Inferior parietal cortex (tissue), 1 donor: ENCODE measurements around the gene APBB1IP.
"Not testable (repeated sequence)": the region's sequence is repeated elsewhere in the genome, so short reads cannot be mapped to it uniquely, and the experiment has no call there.

Experiments
- DNase-seq: peaks from one replicate; pipeline ENCODE4 v3.0.0-alpha.2; 2016; ENCODE audit errors: extremely low spot score

APBB1IP gene, protein sequence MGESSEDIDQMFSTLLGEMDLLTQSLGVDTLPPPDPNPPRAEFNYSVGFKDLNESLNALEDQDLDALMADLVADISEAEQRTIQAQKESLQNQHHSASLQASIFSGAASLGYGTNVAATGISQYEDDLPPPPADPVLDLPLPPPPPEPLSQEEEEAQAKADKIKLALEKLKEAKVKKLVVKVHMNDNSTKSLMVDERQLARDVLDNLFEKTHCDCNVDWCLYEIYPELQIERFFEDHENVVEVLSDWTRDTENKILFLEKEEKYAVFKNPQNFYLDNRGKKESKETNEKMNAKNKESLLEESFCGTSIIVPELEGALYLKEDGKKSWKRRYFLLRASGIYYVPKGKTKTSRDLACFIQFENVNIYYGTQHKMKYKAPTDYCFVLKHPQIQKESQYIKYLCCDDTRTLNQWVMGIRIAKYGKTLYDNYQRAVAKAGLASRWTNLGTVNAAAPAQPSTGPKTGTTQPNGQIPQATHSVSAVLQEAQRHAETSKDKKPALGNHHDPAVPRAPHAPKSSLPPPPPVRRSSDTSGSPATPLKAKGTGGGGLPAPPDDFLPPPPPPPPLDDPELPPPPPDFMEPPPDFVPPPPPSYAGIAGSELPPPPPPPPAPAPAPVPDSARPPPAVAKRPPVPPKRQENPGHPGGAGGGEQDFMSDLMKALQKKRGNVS

DNA sequence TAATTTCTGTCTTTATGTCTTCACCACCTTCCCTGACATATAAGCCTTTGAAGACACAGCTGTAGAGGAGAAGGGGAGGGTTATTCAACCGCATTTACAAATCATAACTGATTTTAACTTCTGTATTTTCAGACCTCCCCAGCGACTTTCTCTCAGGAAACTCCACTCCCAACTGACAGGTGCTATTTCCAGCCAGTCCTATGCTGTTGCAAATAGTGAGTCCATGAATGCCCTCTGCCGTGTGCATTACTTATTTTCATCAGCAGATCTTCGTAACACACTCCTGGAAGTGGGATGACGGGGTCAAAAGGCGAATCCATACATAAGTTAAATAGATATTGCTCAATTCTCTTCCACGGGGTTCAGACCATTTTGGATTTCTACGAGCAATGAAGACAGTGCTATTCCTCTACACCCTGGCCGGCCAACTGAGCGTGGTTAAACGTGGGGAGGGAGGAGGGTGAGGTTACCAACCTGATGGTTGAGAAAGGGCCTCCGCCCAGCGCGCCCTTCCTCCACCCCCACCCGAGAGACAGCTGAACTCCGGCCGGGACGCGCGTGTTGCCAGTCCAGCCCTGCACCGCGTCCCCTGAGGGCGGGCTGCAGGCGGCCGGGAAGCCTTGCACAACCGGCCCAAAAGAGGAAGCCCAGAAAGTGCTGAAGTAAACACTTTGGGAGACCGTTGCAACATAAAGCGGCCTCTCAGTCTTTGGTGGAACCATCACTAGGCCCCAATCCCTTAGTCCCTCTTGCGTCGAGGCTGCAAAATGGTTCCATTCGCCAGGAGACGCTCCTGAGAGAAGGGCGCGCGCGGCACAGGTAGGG lies at the start of gene APBB1IP:
TSS of gene APBB1IP (plus strand) at position 705 of the 825 bp plus-strand sequence. CDS start 53,986 bp downstream, outside the sequence.
- no peak for DNase-seq

DNA sequence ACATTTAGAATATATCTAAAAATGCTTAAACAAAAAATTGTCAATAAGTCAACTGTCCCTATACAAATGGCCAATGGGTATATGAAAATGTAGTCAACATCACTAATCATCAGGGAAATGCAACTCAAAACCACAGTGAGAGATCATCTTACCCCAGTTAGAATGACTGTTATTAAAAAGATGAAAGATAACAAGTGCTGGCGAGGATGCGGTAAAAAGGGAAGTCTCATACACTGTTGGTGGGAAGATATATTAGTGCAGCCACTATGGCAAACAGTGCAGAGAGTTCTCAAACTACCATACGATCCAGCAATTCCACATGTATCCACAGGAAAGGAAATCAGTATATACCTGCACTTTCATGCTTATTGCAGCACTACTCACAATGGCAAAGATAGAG lies 48.6 kb upstream of the APBB1IP start:
- DNase-seq = no peak

DNA sequence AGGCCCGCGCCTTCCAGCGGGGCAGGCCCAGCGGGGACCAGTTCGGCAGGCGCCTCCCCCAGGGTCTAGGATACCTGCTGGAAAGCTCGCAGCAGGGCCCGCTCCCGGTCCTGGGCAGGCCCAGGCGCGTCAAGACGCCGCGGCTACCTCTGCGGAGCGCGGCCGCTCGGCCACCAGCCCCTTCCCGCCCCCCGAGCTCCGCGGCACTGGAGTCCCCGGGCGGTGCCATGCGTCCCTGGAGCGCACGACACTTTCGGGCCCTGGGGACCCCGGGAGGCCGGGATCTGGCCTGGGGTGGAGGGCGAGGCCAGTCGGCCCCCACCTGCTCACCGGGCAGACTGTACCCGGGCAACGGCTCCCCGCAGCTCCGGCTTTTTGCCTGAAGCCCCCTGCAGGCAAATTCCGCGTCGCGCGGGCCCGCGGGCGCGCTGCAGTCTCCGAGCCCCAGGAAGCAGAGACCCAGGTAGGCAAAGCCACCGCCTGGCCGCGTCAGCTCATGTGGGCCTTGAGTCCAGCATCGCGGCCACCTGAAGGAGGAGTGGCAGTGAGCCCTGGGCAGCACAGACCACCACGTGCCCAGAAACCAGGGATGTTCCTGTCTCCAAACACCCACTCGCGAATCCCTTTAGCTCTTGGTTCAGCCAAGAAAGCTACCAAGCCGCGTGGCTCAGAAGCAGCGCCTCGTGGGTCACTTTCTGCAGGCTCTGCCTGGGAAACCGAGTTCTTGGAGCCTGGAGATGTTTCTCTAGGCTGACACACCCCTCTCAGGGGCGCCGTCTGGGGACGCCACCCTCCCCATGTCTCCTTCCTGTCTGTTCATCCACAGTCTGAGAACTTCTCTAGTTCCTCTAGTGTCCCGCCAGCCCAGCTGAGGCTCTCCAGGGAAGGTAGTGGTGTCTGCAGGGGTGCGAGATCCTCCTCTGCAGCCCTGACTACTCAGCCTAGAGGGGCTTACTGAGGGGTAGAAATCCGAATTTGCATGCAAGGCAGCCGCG lies 46.1 kb upstream of the APBB1IP start:
- no peak for DNase-seq

DNA sequence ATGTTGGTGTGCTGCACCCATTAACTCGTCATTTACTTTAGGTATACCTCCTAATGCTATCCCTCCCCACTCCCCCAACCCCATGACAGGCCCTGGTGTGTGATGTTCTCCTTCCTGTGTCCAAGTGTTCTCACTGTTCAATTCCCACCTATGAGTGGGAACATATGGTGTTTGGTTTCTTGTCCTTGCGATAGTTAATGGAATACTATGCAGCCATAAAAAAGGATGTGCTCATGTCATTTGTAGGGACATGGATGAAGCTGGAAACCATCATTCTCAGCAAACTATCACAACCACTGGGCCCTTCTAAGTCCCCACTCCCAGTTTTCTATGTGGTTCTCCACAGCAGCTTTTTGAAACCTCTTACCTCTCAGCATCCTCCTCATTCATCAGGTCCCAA lies 39.8 kb upstream of the APBB1IP start:
- DNase-seq = not testable (repeated sequence)

DNA sequence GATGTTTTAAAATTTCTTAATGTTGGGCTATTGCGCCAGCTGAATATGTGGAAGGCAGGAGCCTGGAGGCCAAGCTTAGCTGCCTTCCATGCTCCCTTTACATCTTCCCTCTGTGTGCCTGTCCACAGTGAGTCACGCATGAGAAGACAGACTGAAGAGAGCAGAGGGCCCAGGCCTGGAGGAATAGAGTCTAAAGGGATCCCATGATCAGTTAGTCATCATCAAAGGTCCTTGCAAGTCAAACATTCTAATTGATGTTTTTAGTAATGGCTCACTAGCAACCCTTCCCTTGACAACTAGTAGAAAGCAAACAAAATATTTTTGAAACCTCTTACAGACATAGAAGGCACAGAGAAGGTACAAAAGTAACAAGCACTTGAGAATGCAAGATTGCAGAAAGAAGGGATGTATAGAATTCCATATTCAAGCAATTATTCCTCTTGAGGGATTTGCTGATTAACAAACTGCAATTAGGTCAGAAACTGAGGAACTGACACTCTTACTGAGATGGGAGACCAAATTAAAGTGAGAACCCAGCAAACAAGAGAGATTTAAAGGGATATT lies 30.7 kb upstream of the APBB1IP start:
- no peak for DNase-seq

DNA sequence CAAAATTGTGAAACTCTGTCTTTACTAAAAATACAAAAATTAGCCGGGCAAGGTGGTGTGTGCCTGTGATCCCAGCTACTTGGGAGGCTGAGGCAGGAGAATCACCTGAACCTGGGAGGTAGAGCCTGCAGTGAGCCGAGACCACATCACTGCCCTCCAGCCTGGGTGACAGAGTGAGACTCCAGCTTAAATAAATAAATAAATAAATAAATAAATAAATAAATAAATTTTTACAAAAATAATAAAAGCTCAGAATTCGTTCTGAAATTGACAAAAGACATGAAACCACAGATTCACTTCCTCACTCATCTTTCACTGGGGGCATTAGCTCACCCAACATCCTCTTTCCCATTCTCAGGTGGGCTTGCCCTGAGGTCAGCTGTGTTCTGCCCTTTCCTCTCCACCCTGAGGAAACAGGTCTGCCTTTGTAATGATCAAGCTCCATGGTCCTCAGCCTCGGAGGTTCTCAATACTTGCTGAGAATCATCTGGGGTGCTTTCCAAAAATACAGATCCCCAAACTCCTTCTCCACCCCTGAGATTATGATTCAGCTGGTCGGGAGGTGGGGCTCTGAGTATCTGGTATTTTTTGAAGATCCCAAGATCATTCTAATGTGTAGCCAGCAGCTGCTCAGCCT lies 29.2 kb upstream of the APBB1IP start:
- no peak for DNase-seq

DNA sequence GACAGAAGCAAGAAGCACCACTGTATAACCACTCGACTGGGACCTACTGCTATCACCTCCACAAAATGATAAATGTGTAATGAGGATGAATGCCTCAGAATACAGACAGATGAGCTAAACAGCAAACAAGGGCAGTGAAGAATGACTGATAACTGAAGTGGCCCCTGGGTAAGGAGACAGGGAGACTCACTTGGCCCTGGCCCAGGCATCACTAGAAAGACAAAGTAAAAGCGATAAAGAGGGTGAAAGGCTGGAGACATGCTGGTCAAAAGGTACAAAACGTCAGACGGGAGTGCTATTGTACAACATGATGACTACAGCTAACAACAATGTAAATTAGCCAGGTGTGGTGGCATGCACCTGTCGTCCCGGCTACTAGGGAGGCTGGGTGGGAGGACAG lies 27.8 kb upstream of the APBB1IP start:
- DNase-seq = no peak

DNA sequence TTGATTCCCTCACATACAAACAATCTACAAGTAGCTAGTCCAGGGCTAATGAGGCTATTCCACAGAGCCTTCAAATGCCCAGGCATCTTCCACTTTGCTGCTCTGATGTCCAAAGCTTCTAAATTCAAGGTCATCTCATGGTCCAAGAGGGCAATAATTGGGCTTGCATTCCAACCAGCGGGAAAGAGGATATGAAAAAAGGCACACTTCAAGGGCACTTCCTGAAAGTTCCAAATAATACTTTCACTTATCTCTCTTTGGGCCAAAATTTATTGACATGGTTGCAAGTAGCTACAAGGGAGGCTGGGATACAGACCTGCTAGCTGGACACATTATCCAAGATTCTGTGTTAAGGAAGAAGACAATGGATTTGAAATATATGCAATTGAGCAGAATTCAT lies 25.2 kb upstream of the APBB1IP start:
- DNase-seq = no peak

DNA sequence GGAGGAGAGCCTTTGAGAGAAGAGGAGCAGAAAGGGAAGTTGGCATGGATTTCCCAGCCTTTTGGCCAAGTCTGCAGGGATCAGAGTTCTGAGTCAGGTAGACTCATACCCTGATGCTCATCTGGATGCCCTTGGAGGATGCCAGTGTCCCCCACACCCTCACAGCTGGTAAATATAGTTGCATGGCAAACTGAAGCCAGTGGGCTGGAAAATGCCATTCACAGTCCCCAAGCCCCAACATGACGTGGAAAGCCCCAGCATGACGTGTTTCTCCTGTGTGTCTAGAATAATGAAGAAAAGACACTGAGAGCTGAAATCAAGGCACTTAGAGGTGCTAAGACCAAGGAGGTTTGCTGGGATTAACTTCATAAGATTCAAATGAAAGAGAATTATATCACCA lies 24.8 kb upstream of the APBB1IP start:
- no peak for DNase-seq

DNA sequence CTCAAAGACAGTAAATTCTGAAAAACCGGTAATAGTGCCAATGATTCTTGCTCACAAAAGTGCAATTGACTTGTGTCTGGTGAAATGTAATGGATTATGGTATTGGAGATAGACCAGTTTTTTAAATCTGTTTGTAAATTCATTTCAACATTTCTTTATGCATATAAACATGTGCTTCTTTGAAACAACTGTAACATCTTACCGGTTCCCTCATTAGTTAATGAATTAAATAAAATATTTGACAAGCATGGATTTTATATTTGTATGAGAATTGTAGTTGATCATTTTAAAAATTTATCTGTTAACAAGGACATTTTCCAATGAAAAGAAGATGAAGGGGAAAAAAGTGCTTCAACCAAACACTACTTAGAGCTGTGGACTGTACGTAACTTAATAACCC lies 21.0 kb upstream of the APBB1IP start:
- DNase-seq = no peak

DNA sequence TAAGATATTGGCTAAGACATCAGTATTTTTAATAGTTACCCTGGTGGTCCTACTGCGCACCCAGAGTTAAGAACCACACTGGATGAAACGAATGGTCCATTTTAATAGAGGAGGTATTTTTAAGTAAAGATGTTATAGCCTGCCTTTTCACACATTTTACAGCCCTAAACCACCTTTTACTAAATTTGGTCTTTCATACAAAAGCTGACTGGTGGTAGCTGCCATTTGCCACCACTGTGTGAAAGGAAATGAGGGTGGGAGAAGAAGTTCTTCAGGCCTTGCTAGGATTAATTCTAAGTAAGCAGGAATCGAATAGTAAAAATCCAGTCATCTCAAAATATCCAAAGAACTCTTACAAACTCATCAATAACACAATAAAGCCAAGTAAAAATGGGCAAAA lies 15.2 kb upstream of the APBB1IP start:
- no peak for DNase-seq

DNA sequence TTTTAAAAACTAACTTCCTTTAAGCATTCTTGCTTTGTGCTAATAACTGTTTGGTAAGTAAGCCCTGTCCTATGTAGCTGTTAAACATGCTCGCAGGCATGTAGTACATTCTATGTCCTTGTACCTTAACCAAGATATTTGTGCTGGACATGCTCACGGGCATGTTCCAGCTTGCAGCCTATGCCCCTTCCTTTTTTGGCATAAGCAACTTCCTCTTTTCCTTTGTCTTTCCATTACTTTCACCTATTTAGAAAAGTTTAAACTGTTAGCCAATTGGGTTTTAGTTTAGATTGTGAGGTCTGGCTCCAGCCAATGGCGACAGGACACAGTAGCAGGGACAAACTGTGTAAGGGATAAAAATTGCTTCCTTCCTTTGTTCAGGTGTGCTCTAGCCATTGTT lies 14.4 kb upstream of the APBB1IP start:
- DNase-seq = no peak

DNA sequence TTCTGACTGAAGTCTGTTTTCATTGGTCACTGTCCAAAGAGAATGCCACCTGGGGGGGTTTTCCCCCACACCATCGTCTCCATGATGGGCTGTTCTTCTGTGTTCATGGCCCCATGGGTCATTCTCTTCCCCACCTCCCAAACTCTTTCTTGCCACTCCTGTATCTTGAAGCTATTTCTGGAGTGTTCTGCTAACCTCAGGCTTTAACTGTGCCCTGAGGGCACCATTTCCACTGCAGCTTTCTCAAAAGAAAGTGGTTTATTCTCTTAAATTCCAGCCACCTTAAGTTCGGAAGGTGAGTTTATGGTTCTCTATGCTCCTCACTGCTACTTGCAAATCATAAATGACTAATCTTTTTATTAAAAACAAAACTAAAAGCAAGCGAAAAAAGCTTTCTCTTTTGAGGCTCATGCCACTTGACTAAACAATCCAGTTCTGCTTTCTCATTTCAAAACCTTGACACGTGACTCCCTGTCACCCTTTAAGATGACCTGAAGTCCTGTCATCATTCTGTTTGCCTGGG lies 7.4 kb upstream of the APBB1IP start:
- peak; percentile 11 for DNase-seq

DNA sequence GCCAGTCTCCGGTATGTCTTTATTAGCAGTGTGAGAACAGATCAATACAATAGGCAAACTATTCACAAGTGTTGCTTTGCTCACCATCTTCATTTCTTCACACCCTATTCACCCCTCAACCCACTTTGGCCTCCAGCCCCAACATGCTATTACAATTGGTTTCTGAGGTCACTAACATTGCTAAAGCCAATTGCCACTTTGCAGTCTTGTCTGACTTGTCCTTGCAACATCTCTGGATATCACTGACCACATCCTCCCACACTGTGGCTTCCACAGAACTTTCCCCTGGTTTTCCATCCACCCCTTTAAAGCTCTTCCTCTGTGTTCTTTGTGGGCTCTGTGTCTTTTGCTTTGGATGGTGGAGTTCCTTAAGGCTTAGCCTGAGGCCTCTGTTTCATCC lies 5.2 kb upstream of the APBB1IP start:
- no peak for DNase-seq

DNA sequence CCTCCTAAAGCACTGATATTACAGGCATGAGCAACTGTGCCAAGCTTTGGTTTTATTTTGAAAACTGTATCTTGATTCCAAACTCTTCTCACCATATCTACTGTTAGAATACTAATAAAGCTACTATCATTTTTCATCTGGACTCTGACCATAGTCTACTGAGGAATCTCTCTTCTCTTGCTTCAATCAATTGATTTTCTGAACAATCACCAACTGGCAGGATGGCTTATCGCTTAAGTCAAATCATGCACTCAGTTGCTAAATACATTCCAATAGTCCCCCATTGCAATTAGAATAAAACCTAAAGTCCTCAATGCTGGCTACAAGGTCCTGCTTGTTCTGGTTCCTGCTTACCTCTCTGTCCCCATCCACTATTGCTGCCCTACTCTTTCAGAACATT lies 2.3 kb upstream of the APBB1IP start:
- DNase-seq = no peak

DNA sequence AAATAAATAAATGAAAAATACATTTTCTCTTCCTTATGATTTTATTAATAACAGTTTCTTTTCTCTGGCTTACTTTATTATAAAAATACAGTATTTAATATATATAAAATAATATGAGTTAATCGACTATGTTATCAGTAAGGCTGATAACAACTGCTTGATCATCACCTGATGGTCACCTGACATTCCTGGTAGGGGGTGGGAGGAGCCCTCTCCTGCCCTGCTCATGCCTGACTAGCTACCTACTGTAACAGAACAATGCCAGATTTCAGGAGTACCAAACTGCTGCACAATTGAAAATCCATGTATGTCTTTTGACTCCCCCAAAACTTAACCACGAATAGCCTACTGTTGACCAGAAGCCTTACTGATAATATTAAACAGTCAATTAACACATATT lies 1.3 kb upstream of the APBB1IP start:
- DNase-seq = no peak

DNA sequence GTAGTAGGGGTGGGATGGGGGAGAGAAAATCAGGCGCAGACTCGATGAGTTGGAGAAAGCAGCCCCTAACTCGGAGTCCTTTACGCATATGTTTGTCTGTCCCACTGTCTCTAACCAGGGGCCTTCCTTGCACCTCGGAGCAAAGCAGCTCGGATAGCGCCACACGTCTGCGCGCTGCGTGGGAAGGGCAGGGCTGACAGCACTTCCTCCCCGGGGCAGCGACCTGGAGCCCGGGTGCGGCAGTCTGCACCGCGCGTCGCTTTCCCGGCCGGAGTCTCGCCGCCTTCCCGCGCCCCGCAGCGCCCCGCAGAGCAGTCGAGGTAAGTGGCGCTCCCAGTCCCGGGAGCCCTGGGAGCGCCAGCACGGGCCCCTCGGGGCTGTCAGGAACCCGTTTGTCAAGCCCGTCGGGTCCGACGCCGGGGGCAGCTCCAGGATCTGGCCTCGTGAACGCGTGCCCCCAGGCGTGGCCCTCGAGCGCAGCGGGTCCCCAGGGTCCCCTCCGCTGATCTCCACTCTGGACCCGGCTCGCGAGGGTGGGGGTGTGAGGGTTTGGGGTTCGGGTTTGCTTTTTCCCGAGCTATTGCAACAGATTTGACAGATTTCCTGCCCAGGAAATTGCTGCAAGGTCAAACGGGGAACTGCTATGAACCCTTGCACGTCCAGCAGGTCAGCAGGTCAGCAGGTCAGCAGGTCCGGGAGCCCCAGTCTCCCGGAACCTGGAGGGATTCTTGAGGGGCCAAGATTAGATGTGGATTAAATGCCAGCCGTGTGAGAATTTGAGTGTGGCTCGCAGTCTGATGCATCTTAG lies 597 bp downstream of the APBB1IP start:
- DNase-seq = no peak

DNA sequence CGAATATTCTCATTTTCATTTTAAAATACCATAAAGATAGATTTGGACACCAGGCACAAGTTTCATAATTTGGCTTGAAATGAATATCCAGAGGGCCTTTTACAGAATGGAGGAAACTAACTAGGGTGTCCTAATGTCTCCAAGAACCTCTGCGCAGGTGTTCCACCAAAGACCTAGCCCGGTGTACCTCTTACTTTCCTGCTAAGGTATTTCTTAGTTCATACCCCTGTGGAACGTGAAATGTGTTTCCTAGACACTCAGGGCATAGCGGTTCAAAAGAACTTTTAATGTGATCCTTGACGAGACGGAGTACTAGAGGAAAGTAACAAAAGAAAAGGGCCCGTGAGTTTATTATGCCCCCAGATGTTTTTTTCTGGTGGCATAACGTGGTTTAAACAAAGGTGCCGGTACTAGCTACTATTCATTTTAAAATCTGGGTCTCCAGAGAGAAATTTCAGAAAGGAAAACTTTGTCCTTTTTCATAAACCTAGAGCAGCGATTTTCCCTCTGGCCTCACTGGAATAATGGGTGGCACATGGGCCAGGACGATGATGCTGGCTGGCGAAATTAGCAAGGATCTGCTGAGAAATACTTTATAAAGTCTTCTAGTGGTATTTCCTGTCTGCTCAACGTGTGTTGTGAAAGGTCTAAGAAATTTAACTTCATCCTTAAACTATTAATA lies 1.4 kb downstream of the APBB1IP start:
- DNase-seq = no peak

DNA sequence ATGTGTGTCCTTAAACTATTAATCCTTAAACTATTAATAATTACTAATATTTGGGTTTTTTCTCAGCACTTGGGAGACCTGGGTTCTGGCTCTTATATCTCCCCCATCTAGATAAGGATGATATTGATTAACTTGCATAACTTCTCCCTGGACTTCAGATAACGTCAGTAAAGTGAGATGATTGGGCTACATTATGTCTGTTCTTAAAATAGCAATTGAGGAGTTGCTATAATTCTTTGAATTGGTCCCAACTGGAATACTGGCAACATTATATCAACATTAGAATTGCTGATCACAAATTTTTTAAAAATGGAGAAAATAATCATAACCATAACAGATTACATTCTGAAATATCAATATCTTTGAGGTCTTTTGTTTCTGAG lies 1.9 kb downstream of the APBB1IP start:
- DNase-seq = no peak
